HCT116 (cell line): ENCODE results near the gene ZFP1. TPM values are rescaled to one million over a fixed set of nuclear protein-coding genes. Genes with fewer than 3 reads are reported as not detected.

ENCODE experiments used
- ATAC-seq: fragments of 200-7000 bp; cut with Tn5 transposase; 2 replicates; pipeline ENCODE4 v1.9.1; 2020; ENCODE audit warnings: mild to moderate bottlenecking, moderate library complexity
- BruUV-seq: library from RNA; stranded (reverse); fragments of 400-500 nt; replicated peaks from 2 replicates; lab custom pipeline; 2021; lab: Mats Ljungman, UMichigan
- CTCF ChIA-PET: fragments of 300-600 bp; sonication (Branson Sonifier 250); formaldehyde crosslinking; loops from one replicate; lab custom pipeline; 2021; ENCODE audit warnings: antibody characterized with exemption; lab: Charles Lee
- POLR2A ChIA-PET: fragments of 300-600, 350-600 bp; sonication (Branson Sonifier 250); formaldehyde crosslinking; loops from one replicate; lab custom pipeline; 2021; ENCODE audit warnings: antibody characterized with exemption; lab: Charles Lee
- RAD21 ChIA-PET, 2 experiments: fragments of 300-600 bp; sonication (Branson Sonifier 250); formaldehyde crosslinking; loops; one replicate each; lab custom pipeline; 2023; ENCODE audit warnings: low total read pairs in 2 of 2; ENCODE audit not compliant: uncharacterized antibody in 2 of 2, unreplicated experiment in 2 of 2, low non-redundant PET in 1 of 2; lab: Charles Lee
- DNase-seq: peaks from one replicate; pipeline ENCODE4 v3.0.0-alpha.2; 2010; ENCODE audit warnings: low read depth, low spot score
- H2AFZ ChIP-seq: fragments of 200-600 bp; shearing (Covaris generic), sonication (generic); 2 replicates; pipeline ENCODE4 v1.6.1; 2017; ENCODE audit warnings: low read depth, mixed run types, mixed read lengths, antibody characterized with exemption, low read length; ENCODE audit not compliant: poor library complexity, severe bottlenecking
- H3K27ac ChIP-seq: 2 replicates; pipeline ENCODE4 v1.5.1; 2012; ENCODE audit warnings: low read depth, low read length
- H3K27me3 ChIP-seq: fragments of 200-600 bp; sonication (generic); 2 replicates; pipeline ENCODE4 v1.6.1; 2016; ENCODE audit warnings: mixed run types, low read length, mixed read lengths; ENCODE audit not compliant: insufficient read depth
- H3K36me3 ChIP-seq, 2 experiments: fragments of 200-500 bp in 1 of 2; fragments of 200-600 bp in 1 of 2; sonication (Bioruptor generic) in 1 of 2; sonication (generic) in 1 of 2; 2 replicates each; pipeline versions ENCODE4 v1.5.1 to v1.6.1; 2014 to 2016; ENCODE audit warnings: low read length in 2 of 2, inconsistent platforms in 1 of 2, mixed read lengths in 1 of 2, mixed run types in 1 of 2; ENCODE audit not compliant: insufficient read depth in 2 of 2, control insufficient read depth in 1 of 2
- H3K4me1 ChIP-seq, 2 experiments: fragments of 200-600 bp in 1 of 2; sonication (generic) in 1 of 2; 2 replicates each; pipeline versions ENCODE4 v1.5.1 to v1.6.1; 2012 to 2017; ENCODE audit warnings: low read length in 2 of 2, inconsistent platforms in 1 of 2, mild to moderate bottlenecking in 1 of 2, mixed read lengths in 1 of 2, mixed run types in 1 of 2, moderate library complexity in 1 of 2; ENCODE audit not compliant: insufficient read depth in 2 of 2, control insufficient read depth in 1 of 2
- H3K4me2 ChIP-seq: fragments of 200-600 bp; sonication (generic); 2 replicates; pipeline ENCODE4 v1.6.1; 2017; ENCODE audit warnings: mixed run types, low read length, mixed read lengths
- H3K4me3 ChIP-seq, 2 experiments: fragments of 200-600 bp in 1 of 2; sonication (generic) in 1 of 2; replicated peaks in 1 of 2; 2 replicates each; pipeline ENCODE4 v1.5.1; 2011 to 2016; ENCODE audit warnings: low read length in 2 of 2, control low read depth in 1 of 2, low read depth in 1 of 2, mild to moderate bottlenecking in 1 of 2, mixed read lengths in 1 of 2, mixed run types in 1 of 2
- H3K79me2 ChIP-seq: fragments of 200-600 bp; sonication (generic); 2 replicates; pipeline ENCODE4 v1.6.1; 2017; ENCODE audit warnings: mild to moderate bottlenecking, mixed run types, low read length, moderate library complexity, mixed read lengths; ENCODE audit not compliant: insufficient read depth
- H3K9ac ChIP-seq: fragments of 200-600 bp; sonication (generic); 2 replicates; pipeline ENCODE4 v1.6.1; 2016; ENCODE audit warnings: low read length, mixed read lengths
- H3K9me2 ChIP-seq: fragments of 200-600 bp; sonication (generic), shearing (Covaris generic); 2 replicates; pipeline ENCODE4 v1.6.1; 2017; ENCODE audit warnings: mixed run types, mild to moderate bottlenecking, moderate library complexity; ENCODE audit not compliant: insufficient read depth
- H3K9me3 ChIP-seq, 2 experiments: fragments of 200-500 bp in 1 of 2; fragments of 200-600 bp in 1 of 2; sonication (Bioruptor generic) in 1 of 2; sonication (generic) in 1 of 2; 2 replicates each; pipeline ENCODE4 v1.6.1; 2014 to 2017; ENCODE audit warnings: low read length in 2 of 2, mixed read lengths in 2 of 2, inconsistent platforms in 1 of 2, low read depth in 1 of 2, mild to moderate bottlenecking in 1 of 2, mixed run types in 1 of 2, moderate library complexity in 1 of 2; ENCODE audit not compliant: control insufficient read depth in 1 of 2, insufficient read depth in 1 of 2
- H4K20me1 ChIP-seq: fragments of 200-600 bp; sonication (generic), shearing (Covaris generic); 2 replicates; pipeline ENCODE4 v1.6.1; 2017; ENCODE audit warnings: mixed run types, mild to moderate bottlenecking, moderate library complexity; ENCODE audit not compliant: insufficient read depth
- CBX3 ChIP-seq: IDR thresholded peaks from 2 replicates; pipeline ENCODE4 v1.6.1; 2012; ENCODE audit warnings: low read depth
- ELF1 ChIP-seq: IDR thresholded peaks from 2 replicates; pipeline ENCODE4 v1.6.1; 2012; ENCODE audit warnings: low read depth, borderline replicate concordance
- EZH2phosphoT487 ChIP-seq: fragments of 200-600 bp; IDR thresholded peaks from 2 replicates; pipeline ENCODE4 v1.6.1; 2018; ENCODE audit warnings: antibody characterized with exemption, borderline replicate concordance
- SP1 ChIP-seq: IDR thresholded peaks from 2 replicates; pipeline ENCODE4 v1.6.1; 2012; ENCODE audit warnings: low read depth
- SRF ChIP-seq: IDR thresholded peaks from 2 replicates; pipeline ENCODE4 v1.6.1; 2012; ENCODE audit warnings: low read depth
- TCF7L2 ChIP-seq: IDR thresholded peaks from 2 replicates; pipeline ENCODE4 v1.7.0; 2011; ENCODE audit warnings: borderline replicate concordance, inconsistent platforms; ENCODE audit not compliant: insufficient read depth, insufficient read length; ENCODE audit errors: extremely low read depth
- YY1 ChIP-seq: IDR thresholded peaks from 2 replicates; pipeline ENCODE4 v1.6.1; 2011; ENCODE audit warnings: low read length, low read depth, moderate library complexity, mild to moderate bottlenecking; ENCODE audit not compliant: insufficient replicate concordance; ENCODE audit errors: extremely low read depth
- intact Hi-C: fragments of 100-400 bp; cut with micrococcal nuclease; formaldehyde crosslinking; loops from 2 replicates; pipeline ENCODE4 v1.10.0; 2022
- total RNA-seq: library from RNA; stranded (reverse); gene quantifications from one replicate; pipeline ENCODE4 v1.2.1, GENCODE V29; 2021; ENCODE audit not compliant: unreplicated experiment
- TF ChIP-seq, protein P1 (sequence below): IDR thresholded peaks from 2 replicates; pipeline ENCODE4 v1.6.1; 2012
- TF ChIP-seq, protein P2 (sequence below): IDR thresholded peaks from 2 replicates; pipeline ENCODE4 v1.6.1; 2012; ENCODE audit warnings: low read depth
- TF ChIP-seq, protein P3 (sequence below): IDR thresholded peaks from 2 replicates; pipeline ENCODE4 v1.6.1; 2011; ENCODE audit warnings: mild to moderate bottlenecking, low read length, moderate library complexity; ENCODE audit not compliant: insufficient replicate concordance; ENCODE audit errors: extremely low read depth

The ZFP1 gene
- total RNA-seq, 1 experiment from 2014 or later: 12.8 TPM

DNA sequence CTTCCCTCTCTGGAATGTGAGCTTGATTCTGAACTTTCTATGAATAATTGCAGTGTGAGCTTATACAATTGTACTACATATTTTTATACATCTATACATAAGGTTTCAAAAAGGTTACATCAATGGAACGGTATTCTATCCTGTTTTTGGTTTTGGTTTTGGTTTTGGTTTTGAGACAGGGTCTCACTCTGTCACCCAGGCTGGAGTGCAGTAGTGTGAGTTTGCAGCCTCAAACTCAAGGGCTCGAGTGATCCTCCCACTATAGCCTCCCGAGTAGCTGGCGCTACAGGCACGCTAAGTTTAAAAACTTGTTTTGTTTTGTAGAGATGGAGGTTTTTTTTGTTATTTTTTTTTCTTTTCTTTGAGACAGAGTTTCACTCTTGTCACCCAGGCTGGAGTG, 71.5 kb downstream of the ZFP1 start:
- Histone ChIP-seq H3K79me2 (no peaks in the 10 kb centered on the region), H3K27me3 (no peaks in the 10 kb centered on the region), H2AFZ (no peak overlapping the region), H3K9me2 (no peaks in the 10 kb centered on the region), H3K9ac (no peak overlapping the region), H3K4me3 (no peak overlapping the region), H3K4me2 (no peak overlapping the region), H3K36me3 (no peaks in the 10 kb centered on the region), H3K27ac (no peak overlapping the region), H4K20me1 (no peaks in the 10 kb centered on the region), H3K9me3 (no peaks in the 10 kb centered on the region), H3K4me1 (no peaks in the 10 kb centered on the region)
- POLR2A ChIA-PET: no interaction called here
- TF ChIP-seq, protein P1, sequence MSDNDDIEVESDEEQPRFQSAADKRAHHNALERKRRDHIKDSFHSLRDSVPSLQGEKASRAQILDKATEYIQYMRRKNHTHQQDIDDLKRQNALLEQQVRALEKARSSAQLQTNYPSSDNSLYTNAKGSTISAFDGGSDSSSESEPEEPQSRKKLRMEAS: no peak
- no peak for TF ChIP-seq SRF
- TF ChIP-seq EZH2phosphoT487: no peak
- TF ChIP-seq SP1: no peak
- TF ChIP-seq, protein P2, sequence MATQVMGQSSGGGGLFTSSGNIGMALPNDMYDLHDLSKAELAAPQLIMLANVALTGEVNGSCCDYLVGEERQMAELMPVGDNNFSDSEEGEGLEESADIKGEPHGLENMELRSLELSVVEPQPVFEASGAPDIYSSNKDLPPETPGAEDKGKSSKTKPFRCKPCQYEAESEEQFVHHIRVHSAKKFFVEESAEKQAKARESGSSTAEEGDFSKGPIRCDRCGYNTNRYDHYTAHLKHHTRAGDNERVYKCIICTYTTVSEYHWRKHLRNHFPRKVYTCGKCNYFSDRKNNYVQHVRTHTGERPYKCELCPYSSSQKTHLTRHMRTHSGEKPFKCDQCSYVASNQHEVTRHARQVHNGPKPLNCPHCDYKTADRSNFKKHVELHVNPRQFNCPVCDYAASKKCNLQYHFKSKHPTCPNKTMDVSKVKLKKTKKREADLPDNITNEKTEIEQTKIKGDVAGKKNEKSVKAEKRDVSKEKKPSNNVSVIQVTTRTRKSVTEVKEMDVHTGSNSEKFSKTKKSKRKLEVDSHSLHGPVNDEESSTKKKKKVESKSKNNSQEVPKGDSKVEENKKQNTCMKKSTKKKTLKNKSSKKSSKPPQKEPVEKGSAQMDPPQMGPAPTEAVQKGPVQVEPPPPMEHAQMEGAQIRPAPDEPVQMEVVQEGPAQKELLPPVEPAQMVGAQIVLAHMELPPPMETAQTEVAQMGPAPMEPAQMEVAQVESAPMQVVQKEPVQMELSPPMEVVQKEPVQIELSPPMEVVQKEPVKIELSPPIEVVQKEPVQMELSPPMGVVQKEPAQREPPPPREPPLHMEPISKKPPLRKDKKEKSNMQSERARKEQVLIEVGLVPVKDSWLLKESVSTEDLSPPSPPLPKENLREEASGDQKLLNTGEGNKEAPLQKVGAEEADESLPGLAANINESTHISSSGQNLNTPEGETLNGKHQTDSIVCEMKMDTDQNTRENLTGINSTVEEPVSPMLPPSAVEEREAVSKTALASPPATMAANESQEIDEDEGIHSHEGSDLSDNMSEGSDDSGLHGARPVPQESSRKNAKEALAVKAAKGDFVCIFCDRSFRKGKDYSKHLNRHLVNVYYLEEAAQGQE: no peak
- TF ChIP-seq CBX3: no peak
- TF ChIP-seq ELF1: no peak
- no peak for TF ChIP-seq YY1
- no peak for TF ChIP-seq TCF7L2
- TF ChIP-seq, protein P3, sequence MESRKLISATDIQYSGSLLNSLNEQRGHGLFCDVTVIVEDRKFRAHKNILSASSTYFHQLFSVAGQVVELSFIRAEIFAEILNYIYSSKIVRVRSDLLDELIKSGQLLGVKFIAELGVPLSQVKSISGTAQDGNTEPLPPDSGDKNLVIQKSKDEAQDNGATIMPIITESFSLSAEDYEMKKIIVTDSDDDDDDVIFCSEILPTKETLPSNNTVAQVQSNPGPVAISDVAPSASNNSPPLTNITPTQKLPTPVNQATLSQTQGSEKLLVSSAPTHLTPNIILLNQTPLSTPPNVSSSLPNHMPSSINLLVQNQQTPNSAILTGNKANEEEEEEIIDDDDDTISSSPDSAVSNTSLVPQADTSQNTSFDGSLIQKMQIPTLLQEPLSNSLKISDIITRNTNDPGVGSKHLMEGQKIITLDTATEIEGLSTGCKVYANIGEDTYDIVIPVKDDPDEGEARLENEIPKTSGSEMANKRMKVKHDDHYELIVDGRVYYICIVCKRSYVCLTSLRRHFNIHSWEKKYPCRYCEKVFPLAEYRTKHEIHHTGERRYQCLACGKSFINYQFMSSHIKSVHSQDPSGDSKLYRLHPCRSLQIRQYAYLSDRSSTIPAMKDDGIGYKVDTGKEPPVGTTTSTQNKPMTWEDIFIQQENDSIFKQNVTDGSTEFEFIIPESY: no peak
- RAD21 ChIA-PET: no interaction called here
- CTCF ChIA-PET: interaction anchor here (0.7 to 1.9 kb wide), 4 partner anchors 20 to 544 kb away, joined by 3 to 5 read pairs (median 3); no protein-coding TSS in a partner anchor
- no peak for DNase-seq
- no TSS peak for BruUV-seq
- intact Hi-C loops: loop anchor here (1.0 kb wide), 1 partner anchor 21 kb away; no protein-coding TSS in a partner anchor
- ATAC-seq: no peak

Other genes starting within 250 kb of the ZFP1 start
- 96.9 TPM for gene WDR59, start 163.4 kb upstream of the ZFP1 start, total RNA-seq
- gene ZNRF1, start 149.5 kb upstream of the ZFP1 start, total RNA-seq: 48.2 TPM
- gene LDHD, start 31.7 kb upstream of the ZFP1 start, total RNA-seq: 3.4 TPM
- gene CTRB2, start 58.6 kb downstream of the ZFP1 start, total RNA-seq: 10.0 TPM
- gene CTRB1, start 70.5 kb downstream of the ZFP1 start, total RNA-seq: 5.6 TPM
- 49.6 TPM for gene BCAR1, start 103.1 kb downstream of the ZFP1 start, total RNA-seq